GM18909 (cell line): ENCODE measurements around the gene MISP.

Experiments used
- ATAC-seq: cut with Tn5 transposase; IDR thresholded peaks from one replicate; pipeline ENCODE4 v1.9.1; 2021; ENCODE audit warnings: mild to moderate bottlenecking; ENCODE audit not compliant: unreplicated experiment, poor library complexity

The MISP gene

DNA sequence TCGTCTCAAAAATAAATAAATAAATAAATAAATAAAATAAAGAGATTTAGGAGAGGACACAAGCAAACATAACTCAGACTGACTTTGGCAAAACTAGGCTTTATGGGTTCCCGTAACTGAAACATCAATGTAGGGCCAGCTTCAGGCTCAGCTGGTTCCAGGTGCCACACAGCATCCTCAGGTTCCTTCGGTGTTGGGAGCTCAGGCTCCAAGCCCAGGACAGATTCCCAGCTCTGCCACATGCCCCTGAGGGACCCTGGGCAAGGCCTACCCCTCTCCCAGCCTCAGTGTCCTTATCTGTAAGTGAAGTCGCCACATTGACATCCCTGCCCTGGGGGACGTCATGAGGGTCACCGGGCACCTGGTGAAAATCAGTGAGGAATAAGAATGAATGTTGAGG lies 18.7 kb downstream of the MISP start:
- ATAC-seq = no peak

DNA sequence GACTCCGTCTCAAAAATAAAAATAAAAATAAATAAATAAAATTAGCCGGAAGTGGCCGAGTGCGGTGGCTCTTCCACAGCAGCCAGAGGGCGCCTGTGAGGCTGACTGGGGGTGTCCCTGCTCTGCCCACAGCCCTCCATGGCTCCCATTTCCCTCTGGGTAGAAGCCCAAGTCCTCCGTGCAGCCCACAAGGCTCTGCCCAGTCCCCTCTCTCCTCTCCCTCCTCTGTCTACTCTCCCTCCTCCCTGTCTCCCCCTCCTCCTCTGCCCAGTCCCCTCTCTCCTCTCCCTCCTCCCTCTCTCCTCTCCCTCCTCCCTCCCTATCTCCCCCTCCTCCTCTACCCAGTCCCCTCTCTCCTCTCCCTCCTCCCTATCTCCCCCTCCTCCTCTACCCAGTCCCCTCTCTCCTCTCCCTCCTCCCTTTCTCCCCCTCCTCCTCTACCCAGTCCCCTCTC lies 20.4 kb downstream of the MISP start:
- no peak for ATAC-seq

DNA sequence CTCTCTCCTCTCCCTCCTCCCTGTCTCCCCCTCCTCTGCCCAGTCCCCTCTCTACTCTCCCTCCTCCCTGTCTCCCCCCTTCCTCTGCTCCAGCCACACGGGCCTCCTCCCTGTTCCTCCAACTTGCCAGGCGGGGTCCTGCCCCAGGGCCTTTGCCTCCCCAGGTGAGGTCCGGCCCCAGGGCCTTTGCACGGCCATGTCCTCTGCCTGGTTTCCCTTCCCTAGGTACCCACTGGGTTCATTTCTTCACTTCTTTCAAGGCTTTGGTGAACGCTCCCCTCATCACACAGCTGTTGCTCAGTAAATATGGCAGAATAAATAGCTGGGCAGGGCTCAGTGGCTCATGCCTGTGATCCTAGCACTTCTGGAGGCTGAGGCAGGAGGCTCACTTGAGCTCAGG lies 21.2 kb downstream of the MISP start:
- no peak for ATAC-seq

DNA sequence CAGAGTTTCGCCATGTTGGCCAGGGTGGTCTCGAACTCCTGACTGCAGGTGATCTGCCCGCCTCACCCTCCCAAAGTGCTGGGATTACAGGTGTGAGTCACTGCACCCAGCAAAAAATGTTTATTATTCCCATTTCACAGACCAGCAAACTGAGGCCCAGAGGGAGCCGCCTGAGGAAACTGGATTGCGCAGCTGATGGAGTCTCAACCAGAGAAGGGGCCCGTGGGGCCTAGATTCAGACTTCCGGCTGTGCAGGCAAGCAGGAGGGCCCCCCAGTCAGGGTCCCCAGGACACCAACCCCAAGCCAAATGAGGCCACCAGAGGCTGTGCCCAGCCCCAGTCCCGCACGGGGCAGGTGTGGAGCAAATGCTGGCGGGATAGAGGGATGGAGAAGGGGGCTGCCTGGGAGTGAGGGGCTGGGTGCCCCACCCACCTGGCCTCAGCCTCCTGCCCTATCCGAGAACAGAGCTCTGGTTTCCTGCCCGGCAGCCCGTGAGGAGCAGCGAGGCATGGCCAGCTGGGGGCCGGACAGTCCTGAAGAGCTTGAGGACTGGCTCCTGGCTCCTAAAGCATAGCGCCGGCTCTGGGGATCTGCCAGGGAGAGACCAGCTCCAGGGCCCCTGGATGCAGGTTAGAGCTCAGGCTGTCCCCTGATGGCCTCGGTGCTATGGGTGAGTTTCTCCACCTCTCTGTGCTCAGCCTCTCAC lies 22.0 kb downstream of the MISP start:
- ATAC-seq = no peak

DNA sequence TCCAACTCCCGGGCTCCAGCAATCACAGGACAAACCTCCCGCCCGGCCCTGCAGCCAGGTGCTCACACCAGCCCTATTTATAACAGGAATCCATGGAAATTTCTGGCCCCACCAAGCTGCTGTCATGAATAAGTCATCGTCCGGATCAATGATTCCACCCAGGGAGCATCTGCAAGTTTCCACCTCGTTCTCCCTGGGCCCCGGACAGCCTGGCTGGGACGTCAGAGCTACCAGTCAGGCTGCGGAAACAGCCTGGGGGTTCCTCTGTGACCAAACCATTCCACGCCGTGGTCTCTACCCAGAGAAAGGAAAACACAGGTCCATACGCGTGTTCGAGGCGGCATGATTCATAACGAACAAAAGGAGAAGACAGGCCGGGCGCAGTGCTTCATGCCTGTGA lies 25.6 kb downstream of the MISP start:
- ATAC-seq = no peak

DNA sequence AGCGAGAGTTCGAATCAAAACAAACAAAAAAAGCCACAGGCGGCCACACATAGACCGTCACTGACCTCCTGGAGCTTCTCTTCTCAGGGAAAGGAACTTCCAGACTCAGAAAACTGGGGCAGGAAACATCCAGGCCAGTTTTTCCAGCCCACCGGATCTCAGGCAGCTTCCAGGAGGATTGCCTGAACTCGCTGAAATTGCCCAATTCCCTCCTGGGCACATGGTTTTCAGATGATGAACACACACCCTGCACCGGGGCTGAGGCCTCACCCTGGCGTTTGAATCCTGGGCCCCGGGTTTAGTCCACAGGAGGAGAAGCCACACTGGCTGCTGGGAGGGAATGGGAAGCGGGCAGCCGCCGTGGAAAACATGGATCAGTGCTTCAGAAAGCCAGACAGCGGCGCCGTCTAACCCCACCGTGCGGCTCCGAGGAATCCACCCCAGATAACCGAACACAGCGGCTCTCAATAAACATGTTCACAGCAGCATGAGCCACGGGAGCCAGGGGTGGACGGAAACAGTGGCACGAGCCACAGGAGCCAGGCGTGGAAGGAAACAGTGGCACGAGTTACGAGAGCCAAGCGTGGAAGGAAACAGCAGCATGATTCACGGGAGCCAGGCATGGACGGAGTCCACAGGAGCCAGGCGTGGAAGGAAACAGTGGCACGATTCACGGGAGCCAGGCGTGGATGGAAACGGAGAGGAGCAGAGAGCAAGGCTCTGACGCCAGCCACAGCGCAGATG lies 28.2 kb downstream of the MISP start:
- ATAC-seq = no peak

DNA sequence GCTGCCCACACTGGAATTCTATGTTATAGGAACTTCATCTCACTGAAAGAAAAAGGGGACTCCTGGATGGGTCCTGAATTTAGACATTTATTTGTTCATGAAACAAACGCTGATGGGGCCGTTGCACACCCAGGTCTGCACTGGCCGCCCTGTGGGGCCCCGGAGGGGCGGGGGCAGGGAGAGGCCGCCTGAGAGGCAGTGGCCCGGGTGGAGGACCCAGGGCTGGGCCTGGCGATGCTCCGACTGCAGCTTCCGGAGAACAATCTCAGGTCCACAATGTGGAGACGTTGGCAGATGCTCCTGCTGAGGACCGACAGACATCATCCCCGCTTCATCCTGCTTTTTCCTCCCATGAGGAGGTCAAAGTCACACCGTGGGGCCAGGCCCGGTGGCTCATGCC lies 30.0 kb downstream of the MISP start:
- ATAC-seq = no peak

DNA sequence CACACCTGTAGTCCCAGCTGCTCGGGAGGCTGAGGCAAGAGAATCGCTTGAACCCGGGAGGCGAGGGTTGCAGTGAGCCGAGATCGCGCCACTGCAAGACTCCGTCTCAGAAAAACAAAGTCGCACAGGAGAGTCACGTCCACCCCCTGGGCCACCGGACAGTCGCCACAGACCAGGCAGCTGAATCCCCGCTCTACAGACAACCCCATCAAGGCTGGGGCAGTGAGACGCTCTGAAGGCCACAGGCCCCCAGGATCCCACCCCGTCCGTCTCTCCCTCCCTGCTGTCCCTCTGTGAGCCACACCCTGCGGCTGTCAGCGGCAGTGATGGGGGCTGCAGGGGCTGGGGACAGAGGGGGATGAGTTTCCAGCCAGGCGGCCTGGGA lies 30.9 kb downstream of the MISP start:
- no peak for ATAC-seq

DNA sequence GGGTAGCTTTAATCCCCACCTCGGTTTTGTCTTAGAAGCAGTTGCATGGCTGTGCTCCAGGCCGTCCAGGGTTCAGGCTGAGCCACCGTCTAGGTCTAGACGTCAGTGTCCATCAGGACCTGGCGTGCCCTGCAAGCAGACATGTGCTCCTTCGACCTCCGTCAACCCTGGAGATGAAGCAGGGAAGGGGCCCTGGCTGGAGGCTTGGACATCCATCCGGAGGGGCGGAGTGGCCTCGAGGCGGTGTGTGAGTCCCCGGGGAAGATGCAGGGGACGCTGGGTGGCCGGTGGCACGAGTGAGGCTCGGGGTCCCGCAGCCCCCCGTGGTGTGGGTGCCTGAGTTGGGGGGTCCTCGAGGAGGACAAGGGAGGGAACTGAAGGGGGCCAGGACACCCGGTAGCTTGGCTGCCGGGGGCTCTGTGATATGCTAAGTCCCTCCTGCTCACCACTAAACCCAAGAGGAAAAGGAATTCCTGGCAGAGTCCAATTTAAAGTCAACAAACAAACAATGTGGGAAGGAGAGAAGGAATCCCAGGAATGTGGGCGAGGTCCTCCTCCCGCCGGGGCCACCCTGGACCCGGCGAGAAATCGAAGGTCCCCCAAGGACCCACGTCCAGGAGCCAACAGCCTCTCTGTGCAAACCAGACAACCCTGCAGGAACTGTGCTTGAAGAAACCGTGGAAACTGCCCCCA lies 31.4 kb downstream of the MISP start:
- ATAC-seq = no peak

DNA sequence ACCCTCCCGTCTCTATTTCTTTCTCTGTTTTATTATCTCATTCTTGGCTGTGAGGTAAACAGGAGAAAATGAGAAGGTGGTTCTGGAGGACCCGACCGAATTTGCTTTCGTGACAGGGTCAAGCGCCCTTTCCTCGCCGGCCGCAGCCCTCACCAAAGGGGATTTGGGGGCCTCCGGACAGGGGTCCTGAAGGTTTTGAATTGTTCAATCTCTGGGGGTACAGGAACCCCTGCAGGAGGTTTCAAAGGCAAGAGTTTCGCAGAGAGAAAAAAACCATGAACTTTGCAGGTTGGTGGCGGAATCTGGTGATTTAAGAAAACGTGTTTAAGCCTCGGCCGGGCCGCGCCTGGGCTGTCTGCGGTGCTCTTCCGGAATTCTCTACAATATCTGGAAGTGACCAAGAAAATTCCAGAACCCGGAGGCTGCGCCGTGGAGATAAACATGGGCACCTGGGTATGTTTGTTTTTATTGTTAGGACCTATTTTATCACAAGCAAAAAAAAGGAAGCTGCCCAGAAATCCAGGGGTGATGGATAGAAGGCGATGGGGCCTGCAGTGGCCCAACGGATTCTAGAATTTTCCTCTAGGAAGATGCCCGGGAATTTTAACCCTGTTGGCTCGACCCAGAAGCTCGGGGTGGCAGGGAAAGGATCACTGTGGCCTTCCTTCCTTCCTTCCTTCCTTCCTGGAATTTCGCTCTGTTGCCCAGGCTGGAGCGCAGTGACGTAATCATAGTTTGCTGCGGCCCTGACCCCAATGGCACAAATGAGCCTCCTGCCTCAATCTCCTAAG lies 32.2 kb downstream of the MISP start:
- ATAC-seq = no peak

DNA sequence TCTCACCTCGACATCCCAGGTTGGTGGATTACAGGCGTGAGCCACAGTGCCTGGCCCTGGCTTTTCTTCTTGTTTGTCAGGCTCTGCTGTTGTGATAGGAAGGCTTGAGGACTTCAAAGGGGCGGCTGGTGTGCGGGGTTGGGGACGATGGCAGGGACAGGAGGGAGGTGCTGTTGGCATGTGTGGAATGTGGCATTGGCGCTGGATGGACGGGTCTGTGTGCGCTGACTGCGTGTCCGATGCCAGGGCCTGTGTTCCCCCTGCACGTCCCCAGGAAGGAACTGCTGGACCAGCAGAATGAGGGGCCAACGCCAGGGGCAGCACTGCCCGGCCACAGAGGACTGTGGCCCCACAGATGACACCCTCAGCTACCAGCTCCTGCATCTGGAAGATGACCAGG lies 33.6 kb downstream of the MISP start:
- ATAC-seq = no peak

DNA sequence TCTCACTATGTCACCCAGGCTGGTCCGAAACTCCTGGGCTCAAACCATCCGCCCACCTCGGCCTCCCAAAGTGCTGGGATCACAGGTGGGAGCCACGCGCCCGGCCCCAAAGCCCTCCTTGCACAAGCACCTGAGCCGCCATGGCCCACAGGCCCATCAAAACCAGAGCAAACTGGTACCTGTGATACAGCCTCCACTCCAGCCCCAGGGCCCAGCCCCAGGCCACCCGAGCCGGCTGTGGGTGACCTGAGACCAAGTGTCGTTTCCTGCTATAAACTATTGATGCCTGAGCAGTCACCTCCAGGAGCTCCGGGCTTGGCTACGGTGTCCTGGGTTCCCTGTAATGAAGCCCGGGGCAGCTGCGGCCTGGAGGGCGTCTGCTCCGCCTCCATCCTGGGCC lies 36.6 kb downstream of the MISP start:
- no peak for ATAC-seq

DNA sequence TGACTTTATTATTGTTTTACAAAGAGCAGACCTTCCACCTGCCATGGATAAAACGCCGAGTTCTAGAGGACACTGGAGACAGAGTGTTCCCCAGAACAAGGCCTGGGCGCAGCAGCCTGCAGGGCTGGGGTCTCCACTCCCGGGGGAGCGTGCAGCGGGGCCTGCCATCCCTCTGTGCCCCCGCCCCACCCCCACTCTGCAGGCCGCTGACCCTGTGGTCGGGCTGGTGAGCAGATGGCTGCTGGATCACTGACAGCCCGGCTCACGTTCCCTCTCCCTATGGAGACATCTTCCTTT lies 37.7 kb downstream of the MISP start:
- ATAC-seq = no peak

DNA sequence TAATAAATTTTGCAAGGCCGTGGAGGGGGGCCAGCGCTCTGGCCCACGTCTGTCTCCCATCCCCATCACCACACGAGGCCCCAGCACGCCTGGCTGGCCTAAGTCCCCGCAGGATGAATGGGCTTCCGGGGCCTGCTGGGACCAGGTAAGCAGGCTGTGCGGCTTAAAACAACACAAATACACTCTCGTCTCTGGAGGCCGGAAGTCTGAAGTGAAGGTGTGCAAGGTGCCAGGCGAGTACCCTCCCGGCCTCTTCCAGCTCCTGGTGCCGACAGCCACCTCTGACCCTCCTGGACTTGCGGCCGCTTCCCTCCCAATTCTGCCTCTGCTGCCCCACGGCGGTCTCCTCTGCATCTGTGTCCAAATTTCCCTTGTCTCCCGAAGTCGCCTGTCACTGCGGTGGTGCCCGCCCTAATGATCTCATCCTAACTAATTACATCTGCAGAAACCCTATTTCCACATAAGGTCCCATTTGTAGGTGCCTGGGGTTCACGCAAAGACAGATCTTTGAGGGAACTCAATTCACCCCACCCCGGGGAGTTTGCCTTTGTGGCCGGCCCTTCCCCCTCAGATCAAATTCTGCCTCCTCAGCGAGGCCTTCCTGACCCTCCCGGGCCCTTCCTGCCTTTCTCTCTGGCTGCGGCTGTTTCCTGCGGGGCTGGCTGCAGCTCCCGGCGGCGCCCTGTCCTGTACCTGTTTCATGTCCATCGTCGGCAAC lies 38.2 kb downstream of the MISP start:
- no peak for ATAC-seq

DNA sequence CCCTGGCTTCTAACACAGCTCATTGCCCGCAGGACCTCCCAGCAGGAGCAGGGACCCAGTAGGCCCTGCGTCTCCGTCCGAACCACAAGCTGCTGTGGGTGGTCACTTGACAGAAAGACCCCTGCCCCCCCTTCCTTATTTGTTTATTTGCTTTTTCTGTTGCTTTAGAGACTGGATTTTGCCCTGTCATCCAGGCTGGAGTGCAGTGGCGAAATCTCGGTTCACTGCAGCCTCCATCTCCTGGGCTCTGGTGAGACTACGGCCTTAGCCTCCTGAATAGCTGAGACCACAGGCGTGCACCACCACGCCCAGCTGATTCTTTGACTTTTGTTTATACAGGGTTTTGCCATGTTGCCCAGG lies 38.8 kb downstream of the MISP start:
- no peak for ATAC-seq

DNA sequence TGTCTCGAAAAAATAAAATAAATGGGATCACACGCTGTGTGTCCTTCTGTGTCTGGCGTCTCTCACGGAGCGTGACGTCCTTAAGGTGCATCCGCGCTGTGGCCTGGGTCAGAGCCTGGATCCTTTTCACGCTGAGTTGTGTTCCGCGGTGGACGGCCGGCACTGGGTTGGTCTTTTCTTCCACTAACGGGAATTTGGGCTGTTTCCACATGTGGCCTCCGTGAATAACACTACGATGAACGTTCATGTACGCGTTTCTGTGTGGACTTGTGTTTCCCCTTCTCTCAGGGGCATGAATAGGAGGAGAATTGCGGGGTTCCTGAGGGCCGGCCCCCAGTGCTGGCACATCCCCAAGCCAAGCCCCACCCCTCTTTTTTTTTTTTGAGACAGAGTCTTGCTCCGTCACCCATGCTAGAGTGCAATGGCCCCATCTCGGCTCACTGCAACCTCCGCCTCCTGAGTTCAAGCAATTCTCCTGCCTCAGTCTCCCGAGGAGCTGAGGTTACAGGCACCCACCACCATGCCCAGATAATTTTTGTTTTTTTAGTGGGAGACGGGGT lies 40.2 kb downstream of the MISP start:
- ATAC-seq = no peak

DNA sequence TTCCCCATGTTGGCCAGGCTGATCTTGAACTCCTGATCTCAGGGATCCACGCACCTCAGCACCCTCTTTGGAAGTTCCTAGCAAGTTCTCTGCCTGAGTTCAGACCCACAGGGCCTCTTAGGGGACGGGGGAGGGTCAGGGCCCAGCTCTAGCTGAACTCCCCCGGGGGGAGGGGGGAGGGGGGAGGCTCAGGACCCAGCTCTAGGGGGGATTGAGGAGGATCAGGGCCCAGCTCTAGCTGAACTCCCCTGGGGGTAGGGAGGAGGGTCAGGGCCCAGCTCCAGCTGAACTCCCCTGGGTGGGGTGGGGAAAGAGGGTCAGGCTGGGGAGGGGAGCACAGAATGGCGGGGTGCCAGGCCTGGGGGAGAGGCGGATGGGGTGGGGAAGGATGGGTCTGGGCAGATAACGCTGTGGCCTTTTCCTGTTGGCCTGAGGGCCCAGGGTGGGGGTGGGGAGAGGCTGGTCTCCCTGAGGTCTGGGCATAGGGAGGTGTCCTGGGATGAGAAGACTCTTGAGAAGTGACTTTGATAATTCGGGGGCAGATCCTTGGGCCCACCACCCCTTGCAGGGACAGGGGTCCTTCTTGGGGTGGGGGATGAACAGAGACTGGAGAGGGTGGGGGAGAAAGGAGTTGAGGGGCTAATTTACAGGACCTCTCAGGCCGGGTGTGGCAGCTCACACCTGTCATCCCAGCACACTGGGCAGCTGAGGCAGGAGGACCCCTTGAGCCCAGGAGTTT lies 40.8 kb downstream of the MISP start:
- no peak for ATAC-seq

DNA sequence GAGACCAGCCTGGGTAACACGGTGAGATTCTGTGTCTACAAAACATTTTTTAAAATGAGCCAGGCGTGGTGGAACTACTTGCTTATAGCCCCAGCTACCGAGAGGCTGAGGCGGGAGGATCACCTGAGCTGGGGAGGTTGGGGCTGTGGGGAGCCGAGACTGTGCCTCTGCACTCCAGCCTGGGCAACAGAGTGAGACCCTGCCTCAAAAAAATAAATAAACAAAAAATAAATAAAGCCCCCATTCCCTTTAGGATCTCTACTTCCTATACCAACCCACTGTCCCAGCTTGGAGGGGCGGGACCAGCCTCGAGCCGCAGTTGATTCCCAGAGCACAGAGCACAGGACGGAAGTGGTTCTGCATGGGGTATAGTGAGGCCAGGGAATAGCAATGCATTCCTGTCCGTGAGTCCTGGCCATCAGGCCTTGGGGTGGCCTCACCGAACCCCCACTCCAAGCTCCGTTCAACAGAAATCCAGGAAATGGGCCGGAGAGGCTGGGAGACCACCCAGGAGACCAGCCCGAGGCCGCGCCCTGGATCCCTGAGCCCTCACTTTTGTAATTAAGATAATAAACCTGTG lies 41.5 kb downstream of the MISP start:
- ATAC-seq = no peak

DNA sequence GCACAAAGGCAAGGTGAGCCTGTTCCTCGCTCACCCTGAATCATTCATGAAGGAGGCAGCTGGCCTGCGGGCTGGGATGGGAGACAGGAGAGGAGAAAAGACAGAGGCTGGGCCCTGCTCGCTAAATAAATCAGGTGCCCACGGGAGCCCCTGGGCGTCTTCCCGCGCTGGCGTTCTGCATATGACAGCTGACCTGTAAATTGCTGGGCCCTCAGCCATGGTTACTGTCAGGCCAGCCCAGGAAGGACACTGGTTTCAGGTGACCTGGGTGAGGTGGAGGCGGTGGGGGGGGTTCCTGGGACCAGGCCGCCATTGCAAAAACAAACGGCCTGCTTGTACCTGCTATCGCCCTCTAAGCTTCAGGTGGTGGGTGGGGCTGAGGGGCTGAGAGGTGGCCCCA lies 42.9 kb downstream of the MISP start:
- no peak for ATAC-seq
